GM21717 (cell line): ENCODE results near the gene RAB30.
A peak's percentile ranks its signal among the peaks of the same experiment; 100 is the strongest.
"Not testable (repeated sequence)": the region's sequence is repeated elsewhere in the genome, so short reads cannot be mapped to it uniquely, and the experiment has no call there.

ENCODE experiments used
- ATAC-seq: cut with Tn5 transposase; IDR thresholded peaks from one replicate; pipeline ENCODE4 v1.9.1; 2021; ENCODE audit warnings: mild to moderate bottlenecking, moderate library complexity; ENCODE audit not compliant: unreplicated experiment

RAB30 gene

GRCh38 chr11:82950502-82950901 is 121.2 kb downstream of the RAB30 start:
- not testable (repeated sequence) for ATAC-seq

GRCh38 chr11:82949352-82949751 is 122.3 kb downstream of the RAB30 start:
- no peak for ATAC-seq

- no peak for ATAC-seq
These were observed 126.0 kb downstream of the RAB30 start for GRCh38 chr11:82945682-82946081.

GRCh38 chr11:82945041-82945440 is 126.7 kb downstream of the RAB30 start:
- ATAC-seq: not testable (repeated sequence)

- no peak for ATAC-seq
These were observed 127.5 kb downstream of the RAB30 start for GRCh38 chr11:82944198-82944597.

- ATAC-seq: not testable (repeated sequence)
These were observed 128.3 kb downstream of the RAB30 start for GRCh38 chr11:82943430-82943829.

GRCh38 chr11:82942376-82942775 is 129.3 kb downstream of the RAB30 start:
- no peak for ATAC-seq

GRCh38 chr11:82939456-82939855 is 132.2 kb downstream of the RAB30 start:
- no peak for ATAC-seq

GRCh38 chr11:82937554-82937953 is 134.1 kb downstream of the RAB30 start:
- no peak for ATAC-seq

- no peak for ATAC-seq
These were observed 135.4 kb downstream of the RAB30 start for GRCh38 chr11:82936261-82936660.

GRCh38 chr11:82932564-82932963 is 139.1 kb downstream of the RAB30 start:
- ATAC-seq: no peak

- ATAC-seq: no peak
These were observed 141.0 kb downstream of the RAB30 start for GRCh38 chr11:82930734-82931133.

- ATAC-seq: no peak
These were observed 141.5 kb downstream of the RAB30 start for GRCh38 chr11:82930229-82930628.

- no peak for ATAC-seq
These were observed 142.6 kb downstream of the RAB30 start for GRCh38 chr11:82929121-82929520.

GRCh38 chr11:82927264-82927880 is 144.3 kb downstream of the RAB30 start:
- peak; percentile 74 for ATAC-seq

GRCh38 chr11:82924522-82925224 is 147.0 kb downstream of the RAB30 start:
- ATAC-seq: no peak
